Cortex of kidney (tissue), 1 donor: Measurements from ENCODE around the gene DHRS7.

Source experiments
- DNase-seq: peaks from one replicate; lab custom pipeline; 2025; lab: John Stamatoyannopoulos, UW

DHRS7 gene

DNA sequence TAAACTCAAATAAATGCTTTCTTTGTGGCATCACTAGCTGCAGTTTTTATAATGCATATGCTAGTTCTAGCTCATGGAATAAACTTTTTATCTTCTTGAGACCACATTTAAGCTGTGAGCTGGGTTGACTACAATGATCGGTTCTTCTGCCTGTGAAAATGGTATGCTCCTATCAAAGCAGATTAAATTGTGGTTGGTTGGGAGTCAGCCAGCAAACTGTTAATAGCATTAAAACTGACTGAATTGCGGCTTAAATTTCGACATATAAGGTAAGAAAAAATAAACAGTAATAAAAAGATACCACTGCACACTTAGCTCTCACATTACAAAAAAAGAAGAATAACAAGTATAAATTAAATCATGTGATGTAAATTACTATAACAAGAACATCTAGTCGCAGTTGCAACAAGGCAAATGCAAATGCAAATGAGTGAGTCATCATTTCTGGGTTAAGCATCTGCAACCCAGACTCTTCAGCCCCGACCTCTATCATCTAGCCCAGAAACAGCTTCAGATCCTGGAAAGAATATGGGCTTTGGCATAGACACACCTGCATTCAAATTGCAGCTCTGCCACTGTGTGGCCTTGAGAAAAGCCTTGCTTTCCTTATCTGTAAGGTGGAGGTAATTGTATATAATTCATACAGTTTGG is 19.8 kb upstream of the DHRS7 start:
- no peak for DNase-seq

DNA sequence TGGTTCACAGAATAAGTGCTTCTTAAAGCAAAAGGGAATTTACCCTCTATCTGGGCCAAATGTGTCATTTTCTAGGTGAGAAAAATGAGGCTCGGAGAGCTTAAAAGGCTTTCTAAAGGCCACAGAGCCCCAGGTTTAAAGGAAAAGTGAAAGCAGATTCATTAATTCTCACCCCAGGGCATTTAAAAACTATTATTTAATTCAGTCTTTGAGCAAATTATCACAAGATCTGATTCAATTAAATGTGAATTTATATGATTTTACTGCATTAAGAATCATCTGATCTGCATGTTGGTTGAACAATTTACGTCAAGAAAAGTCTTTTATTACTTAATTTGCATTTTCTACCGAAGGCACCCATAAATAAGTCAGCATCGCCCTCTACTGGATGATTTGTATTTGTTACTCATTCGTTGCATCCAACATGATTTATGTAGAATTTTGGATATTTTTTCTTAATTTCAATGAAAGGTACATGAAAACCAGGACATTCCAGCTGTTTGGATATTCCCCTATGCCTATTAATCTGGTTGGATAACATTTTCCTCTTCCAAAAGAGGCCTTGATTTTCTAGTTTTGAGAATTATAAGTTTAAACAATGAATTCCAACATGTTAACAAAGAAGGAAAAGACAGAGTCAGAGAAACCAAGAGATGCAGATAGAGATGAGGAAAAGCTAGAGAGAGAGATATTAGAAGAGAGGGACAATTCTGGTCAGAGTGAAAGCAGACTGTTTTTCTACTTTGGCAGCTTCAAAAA is 19.1 kb upstream of the DHRS7 start:
- DNase-seq = no peak

DNA sequence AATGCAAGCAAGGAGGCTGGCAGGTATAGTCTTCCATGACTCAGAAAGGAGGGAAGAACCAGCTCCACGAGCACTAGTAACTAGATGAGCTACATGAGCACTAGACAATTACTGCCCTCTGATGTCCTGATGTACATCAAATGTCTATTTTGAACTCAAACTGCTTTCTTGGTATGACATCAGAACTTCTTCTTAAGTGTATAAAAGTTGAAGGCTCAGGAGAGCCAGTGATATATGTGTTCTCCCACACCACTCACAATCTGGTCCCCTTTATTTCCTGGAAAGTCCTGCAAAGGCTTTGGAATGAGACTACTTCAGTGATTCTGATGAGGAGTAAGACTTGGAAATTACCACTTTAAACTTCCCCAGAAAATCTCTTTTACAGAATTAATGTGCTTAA is 18.5 kb upstream of the DHRS7 start:
- no peak for DNase-seq

DNA sequence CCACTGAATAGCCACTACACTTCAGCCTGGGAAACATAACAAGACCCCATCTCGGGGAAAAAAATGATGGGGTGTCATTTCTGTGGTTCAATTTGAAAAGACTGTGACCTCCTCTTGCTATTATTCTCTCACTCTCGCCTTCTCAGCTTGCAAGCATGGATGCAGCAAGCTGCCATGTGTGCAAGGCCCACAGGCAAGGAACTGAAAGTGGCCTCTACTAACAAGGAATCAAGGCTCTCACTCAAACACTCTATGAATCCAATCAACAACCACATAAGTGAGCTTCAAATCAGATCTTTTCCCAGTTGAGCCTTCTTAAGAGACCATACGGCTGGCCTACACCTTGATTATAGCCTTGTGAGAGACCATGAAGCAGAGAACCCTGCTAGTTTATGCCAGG is 17.9 kb upstream of the DHRS7 start:
- no peak for DNase-seq

DNA sequence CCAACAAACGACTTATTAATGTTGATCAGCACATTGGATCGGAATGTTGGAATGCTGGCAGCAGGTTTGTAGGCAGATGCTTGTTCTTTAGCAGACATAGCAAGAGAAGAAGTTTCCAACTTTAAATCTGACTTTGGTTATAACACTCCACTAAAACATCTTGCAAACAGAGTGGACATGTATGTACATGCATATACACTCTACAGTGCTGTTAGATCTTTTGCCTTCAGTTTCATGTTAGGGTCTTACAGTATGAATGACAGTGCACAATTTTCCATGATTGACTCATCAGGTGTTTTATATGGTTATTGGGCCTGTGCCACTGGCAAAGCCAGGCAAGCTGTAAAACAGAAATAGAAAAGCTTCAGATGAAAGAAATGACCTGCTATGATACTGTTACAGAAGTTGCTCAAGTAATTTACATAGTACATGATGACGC is 14.3 kb upstream of the DHRS7 start:
- no peak for DNase-seq

DNA sequence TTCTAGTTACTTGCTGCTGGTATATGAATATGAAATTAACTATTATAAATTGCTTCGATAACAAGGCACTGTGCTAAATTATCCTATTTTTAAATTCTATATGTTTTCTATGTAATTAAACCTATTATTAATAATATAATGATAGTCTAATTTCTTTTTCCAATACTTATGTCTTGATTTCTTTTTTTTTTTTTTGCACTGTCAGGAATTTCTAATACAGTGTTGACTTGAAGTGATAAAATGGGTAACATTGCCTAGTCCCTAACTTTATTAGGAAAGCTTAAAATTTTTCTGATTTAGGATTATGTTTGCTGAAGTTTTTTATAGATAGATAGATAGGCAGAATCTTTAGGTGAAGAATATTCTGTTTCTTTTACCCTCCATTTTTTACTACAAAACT is 13.6 kb upstream of the DHRS7 start:
- no peak for DNase-seq

DNA sequence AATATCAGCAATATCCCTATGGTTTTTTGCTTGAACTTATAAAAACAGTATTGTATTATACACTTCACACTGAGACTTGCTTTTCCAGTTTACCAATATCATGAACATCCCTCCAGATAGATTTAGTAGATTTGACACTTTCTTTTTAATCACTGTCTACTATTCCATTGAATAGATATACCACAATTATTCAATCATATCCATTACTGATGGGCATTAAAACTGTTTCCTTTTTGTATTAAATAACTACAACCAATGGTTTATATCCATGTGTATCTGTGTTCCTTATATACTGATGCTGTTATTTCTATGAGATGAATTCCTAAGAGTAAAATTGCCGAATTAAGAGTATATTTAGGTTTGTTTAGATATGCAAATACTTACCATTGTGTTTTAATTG is 13.0 kb upstream of the DHRS7 start:
- no peak for DNase-seq

DNA sequence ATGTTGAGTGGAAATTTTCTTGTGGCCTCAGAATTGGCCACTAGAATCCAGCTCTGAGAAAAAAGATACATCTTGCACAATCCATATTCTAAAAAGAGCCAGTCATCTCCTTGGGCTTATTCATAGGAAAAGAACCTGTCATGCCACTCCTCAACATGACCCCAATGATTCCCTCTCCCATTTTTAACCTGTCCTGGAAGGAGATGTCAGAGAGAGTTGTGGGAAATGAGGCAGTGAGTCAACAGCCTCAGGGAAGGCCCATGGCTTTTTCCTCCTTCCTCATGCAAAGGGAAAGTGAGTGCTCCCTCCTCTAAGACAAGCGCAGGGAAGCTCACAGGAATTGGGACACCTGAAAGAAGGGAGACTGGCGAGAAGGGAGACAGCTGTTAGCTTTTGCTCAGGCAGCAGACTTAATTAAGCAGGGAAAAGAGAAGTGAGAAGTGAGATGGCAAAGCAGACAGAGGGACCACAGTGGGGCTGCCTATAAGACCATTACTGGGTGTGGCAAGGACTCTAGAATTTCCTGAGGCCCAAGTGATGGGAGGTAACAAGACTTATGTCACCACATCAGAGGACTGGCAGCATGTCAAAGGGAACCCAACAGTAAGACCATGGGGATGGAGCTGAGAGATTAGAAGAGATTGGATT is 10.2 kb upstream of the DHRS7 start:
- DNase-seq = no peak

DNA sequence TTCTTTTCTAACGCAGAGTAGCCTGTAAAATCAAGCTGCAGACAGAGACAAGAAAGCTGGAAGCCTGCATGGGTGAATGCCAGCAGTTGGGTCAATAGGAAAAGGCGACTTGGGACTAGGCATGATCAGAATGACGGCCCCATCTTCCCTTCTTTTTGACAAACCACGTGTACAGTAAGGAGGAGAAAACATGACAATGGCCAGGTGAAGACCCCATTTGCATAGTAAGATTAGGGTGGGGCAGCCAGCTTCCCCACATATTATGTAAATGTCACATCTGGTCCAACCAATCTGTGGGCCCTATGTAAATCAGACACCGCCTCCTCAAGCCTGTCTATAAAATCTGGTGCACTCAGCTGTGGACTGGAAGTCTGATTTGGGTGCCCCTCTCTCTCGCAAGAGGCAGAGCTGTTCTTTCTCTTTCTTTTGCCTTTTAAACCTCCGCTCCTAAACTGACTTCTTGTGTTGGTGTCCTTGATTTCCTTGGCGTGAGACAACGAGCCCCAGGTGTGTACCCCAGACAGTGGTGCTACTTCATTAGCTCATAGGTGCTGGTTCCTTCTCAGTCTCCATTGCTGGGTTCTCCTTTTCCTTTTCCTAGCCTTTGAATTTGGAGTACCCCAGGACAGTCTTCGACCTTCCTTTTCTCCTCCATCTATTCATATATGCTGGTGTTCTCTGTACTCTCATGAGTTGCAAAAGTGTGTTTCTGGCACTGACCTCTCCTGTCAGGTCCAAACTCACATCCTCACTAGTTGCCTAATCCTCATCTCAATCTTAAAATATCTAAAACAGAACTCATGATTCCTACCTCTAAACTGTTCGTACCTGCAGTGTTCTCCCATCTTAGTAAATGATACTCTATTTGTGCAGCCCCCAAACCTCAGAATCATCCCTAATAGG is 9.4 kb upstream of the DHRS7 start:
- DNase-seq = no peak

DNA sequence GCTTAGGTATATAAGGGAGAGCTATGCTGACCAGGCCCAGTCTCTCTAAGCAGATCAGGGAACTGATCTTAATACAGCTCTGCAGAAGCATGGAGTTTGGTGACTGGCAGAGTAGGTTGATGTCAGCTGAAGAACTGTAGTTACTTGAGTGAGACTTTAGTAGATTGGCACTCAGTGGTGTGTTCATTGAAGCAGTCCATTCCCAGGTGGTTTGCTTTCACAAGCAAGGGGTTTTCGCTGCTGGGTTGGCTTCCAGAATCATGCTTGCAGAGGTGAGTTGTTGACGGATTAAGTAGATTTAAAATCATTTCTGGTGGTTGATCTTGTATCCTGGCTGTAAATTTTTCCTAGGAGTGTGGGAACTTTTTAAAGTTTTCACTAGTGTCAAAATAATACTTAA is 6.5 kb upstream of the DHRS7 start:
- no peak for DNase-seq

DNA sequence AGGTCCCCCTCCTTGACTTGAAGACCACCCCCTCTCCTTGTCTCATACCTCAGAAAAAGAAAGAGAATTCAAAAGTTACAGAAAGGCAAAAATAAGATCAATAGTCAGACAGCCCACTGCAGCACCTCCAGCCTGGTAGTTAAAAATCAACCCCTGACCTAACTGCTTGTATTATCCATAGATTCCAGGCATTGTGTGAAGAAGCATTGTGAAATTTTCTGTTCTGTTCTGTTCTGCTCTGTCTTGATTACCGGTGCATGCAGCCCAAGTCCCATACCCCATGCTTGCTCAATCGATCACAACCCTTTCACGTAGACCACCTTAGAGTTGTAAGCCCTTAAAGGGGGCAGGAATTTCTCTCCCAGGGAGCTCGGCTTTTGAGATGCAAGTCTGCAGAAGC is 5.8 kb upstream of the DHRS7 start:
- no peak for DNase-seq

DNA sequence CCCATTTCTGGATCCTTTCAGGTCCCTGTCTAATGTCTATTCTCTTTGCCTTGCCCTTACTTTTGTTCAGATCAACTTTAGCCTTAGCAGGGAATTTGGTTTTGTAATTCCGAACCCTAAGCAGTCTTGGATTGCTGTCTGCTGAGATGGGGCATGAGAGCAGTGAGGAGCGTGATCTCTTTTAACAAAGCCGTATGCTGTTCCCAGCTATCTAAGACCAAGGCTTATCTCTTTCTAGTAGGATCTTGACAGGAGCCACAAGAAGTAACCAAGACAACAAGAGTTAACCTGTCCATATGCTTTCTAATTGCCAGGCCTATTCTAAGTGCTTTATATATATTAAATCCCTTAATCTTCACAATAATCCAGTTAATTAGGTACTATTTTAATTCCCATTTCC is 4.5 kb upstream of the DHRS7 start:
- DNase-seq = no peak

DNA sequence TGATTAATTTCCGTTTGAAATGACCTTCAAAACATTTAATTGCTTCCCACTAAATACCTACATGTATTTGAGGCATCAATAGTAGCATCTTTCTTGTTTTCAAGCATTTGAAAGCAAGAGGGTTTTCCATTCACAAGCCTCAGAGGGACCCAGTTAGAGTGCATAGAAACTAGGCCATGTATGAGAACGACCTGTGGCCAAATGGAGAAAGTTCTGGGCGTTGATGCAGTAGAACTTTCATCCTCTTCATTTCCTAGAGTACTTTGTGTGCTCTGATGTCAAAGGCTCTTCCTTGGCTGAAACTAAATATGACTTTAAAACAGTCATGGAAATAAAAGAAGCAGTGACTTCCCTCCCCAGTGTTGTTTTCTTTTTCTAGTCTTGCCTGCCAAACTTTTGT is 944 bp upstream of the DHRS7 start:
- no peak for DNase-seq

DNA sequence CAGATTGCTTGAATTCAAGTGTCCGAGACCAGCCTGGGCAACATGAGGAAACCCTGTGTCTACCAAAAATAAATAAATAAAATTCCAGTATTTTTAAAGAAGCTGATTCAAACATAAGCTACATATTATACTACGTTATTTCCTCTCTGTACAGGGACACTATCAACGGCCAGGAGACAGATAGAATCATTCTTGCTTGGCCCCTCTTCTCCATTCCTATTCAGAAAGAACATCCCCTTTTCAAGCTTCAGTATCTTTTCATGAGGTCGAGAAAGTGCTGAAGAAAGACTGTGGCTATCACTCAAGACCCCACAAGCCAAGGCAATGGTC is 314 bp upstream of the DHRS7 start:
- no peak for DNase-seq

DNA sequence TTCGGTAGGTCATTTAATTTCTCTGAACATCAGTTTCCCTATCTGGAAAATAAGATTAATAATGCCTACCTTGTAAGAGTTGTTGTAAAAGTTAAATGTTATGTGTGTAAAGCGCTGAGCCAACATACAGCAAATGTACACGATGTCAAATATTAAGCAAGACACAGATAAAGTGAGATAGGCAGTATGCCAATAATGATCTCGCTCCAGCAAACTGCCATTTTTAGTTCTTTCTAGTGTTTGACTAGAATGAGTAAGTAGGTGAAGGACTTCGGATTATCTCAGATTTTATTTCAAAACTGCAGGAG is 840 bp downstream of the DHRS7 start:
- no peak for DNase-seq

DNA sequence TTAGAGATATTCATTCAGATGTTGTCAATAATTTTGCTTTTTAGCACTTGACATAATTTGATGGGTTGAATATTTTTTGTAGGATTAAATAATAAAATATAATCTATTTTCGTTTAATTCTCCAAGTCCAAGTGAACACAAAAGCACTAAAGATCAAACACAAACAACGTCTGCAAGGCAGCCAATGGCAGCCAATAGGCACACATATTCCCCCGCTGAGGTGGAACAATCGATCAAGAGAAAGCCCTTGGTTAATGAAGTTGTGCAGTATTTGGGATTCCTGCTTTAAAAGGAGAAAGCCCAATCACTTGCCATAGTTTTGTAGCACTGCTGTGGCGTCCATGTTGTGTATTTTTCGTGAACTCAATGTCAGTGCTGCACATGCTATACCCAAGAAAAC is 1.5 kb downstream of the DHRS7 start:
- DNase-seq = no peak

DNA sequence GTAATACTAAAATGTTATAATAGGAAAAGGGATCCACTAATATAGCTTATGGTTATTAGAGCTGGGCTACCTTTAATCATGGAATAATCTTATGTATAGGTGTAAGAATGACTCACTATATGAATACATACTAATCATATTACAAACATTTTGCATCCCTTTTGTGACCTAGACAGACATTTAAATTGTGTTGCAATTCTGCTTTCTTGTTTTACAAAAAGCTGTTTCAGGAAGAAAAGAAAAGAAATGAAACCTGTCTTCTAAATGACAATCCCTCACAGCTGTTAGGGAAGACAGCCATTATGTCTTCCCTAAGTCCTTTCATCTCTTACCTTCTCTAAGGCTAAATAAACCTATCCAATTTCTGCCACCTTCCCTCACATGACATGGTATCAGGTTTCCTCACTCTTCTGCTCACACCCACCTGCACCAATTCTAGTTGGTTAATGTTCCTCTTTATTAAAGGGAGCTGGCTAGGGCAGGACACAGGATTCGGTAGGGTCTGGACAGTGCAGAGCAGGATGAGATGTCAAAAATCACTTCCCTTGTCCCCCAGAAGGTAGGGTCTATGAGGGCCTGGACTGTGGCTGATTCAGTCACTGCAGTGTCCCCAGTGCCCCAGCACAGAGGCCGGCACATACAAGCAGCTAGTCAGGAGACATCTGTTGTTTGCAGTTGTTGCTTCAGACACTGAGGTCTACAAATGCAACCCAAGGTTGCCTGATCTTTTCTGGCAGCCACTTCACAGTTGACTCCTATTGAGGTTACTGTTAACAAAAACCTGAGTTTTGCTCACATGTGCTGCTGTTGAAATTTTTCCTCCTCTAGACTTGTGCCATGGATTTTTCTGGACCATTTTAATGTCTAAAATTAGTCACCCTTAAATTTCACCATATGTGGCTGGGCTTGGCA is 3.7 kb downstream of the DHRS7 start:
- no peak for DNase-seq

DNA sequence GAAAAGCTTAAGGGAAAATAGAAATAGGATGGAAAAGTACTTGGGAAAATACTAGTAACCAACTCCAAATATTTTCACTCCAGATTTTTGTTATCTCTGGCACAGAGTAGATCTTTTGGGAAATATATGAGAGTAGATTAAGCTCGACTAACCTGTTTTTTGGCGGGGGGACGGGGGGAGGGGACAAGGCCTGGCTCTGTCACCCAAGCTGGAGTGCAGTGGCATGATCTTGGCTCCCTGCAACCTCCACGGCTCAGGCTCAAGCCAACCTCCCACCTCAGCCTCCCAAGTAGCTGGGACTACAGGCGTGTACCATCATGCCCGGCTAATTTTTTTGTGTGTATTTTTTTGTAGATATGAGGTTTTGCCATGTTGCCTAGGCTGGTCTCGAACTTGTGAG is 4.8 kb downstream of the DHRS7 start:
- DNase-seq = no peak

DNA sequence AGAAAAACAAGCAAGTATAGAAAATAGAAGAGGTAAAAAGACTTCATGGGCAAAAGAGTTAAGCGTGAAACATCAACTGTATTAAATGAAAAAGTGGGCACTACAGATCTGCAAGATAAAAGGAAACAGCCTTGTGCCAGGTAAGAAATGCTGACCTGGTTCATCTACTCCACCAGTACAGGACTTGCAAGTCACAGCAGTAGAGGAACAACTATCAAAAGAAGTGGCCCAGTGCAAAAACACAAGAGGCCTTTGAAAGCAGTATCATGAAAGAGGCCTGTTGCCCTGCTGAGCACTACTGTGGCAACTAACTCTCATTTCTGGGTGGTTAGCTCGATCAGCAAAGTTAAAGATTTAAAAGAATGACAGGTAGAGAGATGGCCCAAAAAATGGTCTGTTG is 10.5 kb downstream of the DHRS7 start:
- no peak for DNase-seq

DNA sequence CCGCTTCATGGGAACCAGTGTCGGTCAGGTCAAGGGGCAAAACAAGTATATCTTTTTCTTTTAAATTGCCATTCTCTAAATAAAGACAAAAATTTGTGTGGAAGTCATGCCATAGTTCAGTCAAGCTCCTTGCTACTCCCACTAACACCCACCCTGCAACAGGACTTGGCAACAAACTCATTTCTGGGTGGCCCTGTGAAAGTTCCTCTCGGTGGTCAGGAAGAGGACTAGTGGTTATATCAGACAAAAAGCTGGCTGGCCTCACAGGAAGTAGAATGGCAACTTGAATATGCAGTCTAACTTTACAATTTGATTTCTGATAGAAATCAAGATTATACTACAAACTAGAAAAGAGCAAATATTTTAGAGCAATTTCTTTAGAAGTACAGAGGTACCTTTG is 11.2 kb downstream of the DHRS7 start:
- no peak for DNase-seq

DNA sequence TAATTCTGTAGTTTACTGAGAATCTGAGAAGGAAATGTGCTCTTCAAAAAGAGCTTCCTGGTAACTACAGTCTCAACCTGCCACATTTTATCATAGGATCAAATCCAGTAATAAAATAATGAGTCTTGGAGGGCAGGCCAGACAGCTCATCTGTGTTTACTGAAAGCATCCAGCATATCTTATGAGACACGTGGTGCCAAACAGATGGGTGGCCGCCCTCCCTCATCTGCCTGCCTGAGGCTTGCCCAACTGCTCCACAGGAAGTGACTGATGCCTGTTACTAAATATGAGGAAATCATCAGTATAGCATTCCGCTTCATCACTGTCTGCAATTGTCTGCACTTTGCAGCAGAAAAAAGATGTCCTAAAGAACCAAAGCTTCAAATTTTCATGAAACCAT is 13.5 kb downstream of the DHRS7 start:
- no peak for DNase-seq

DNA sequence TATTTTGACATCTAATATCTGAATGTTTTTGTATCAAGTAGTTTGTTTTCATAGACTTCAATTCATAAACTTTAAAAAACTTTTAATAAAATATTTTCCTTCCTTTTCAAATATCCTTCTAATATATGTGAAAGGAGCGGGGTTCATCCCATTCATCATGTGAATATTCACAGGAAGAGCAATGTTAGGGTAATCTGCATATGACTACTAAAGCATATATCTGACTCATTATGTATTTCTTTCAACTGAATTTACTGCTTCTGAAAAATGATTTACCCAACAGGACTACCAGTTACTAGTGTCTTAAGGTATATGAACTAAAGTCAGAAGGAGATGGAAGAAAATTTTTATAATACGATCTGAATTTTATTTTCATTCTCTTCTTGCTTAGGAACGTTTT is 30.5 kb downstream of the DHRS7 start:
- DNase-seq = no peak
